Measurements from ENCODE around the gene DCTPP1.
A peak's percentile ranks its signal among the peaks of the same experiment; 100 is the strongest.

The DCTPP1 gene

DNA sequence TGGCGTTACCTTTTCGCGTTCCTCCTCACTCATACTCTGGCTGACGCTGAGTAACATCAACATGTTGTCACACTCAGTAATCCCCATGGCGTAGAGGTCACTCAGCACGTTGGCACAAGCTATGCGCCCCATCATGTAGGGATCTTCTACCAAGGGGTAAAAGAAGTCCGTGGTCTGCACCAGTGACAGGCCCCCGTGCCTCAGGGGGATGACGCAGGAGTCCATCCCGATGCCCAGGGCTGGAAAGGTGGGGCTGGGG, 15.2 kb upstream of the DCTPP1 start:
- no peak; the same call in 1 of the 2 replicates for TF ChIP-seq TAF1 (IDR thresholded peaks at IDR 0.05; ENCODE audit: borderline replicate concordance, low read depth, low read length)
- no peak for TF ChIP-seq POLR2AphosphoS5 (IDR thresholded peaks at IDR 0.05; ENCODE audit: low read depth, low read length)
- no peak for DNase-seq (ENCODE audit: insufficient read length)
- peak; percentile 64 for FAIRE-seq

DNA sequence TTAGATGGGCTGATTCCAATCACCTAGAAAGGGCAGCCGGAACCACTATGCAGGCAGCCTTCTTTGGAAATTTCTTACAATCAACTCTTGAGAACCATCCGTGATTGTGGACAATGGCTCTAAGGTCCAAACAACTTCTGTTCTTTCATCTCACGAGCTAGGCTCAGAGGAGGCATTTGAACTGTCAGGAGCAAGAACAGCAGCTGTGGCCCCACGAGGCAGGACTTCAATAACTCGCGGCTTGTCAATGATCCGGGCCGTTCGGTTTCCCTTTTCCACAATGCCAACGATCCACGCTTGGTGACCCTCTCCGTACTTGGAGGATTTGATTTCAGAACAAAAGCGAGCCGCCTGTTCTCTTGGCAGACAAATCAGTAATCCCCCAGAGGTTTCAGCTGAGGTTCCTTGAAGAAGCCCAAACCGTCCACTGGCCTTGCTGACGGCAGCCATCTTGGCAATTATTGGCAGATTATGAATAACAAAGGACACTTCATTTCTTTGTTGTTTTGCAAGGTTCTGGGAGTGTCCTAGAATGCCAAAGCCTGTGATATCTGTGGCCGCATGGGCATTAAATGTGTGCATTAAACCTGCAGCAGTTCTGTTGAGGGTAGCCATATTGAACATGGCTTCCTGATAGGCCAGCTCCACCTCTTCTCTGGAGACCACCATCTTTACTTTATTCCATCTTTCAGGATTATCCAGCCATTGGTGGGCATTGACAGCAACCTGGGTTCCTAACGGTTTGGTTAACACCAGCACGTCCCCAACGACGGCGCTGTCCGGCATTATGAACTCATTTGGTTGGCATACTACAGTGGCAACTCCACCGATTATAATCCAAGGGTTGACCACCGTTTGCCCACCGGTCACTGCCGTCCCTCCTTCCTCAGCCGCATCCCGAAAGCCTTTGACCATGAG, 14.7 kb upstream of the DCTPP1 start:
- no peak for TF ChIP-seq TAF1 (IDR thresholded peaks at IDR 0.05; ENCODE audit: borderline replicate concordance, low read depth, low read length)
- TF ChIP-seq POLR2AphosphoS5 (IDR thresholded peaks at IDR 0.05; ENCODE audit: low read depth, low read length) = no peak; the same call in 1 of the 2 replicates
- no peak for TF ChIP-seq POLR2A (IDR thresholded peaks at IDR 0.05; ENCODE audit: low read depth, low read length)

DNA sequence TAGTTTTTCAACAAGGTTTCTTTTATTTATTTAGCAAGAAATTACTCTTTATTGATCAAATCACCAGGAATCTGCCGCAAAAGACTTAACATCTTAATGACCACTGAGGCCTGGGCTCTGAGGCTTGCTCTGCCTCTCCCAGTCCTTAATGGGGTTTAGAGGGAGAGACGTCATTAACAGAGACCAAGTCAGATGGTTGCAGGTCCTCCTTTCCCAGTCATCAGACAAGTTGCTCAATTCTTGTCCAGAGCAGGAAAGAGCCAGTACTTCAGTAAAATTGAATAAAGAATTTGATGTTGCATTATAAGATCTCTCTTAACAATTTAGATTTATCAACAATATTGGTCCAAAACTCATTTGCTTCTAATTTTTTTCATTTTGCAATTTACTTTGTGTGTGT, 13.8 kb upstream of the DCTPP1 start:
- DNase-seq (ENCODE audit: insufficient read length) = no peak
- FAIRE-seq = no peak
- TF ChIP-seq TAF1 (IDR thresholded peaks at IDR 0.05; ENCODE audit: borderline replicate concordance, low read depth, low read length) (no peak), POLR2A (IDR thresholded peaks at IDR 0.05; ENCODE audit: low read depth, low read length) (no peak), POLR2AphosphoS5 (IDR thresholded peaks at IDR 0.05; ENCODE audit: low read depth, low read length) (no peak)

More for the DNA sequence above, 14.7 kb upstream of the DCTPP1 start:
- FAIRE-seq = no peak
- no peak for DNase-seq (ENCODE audit: insufficient read length)

DNA sequence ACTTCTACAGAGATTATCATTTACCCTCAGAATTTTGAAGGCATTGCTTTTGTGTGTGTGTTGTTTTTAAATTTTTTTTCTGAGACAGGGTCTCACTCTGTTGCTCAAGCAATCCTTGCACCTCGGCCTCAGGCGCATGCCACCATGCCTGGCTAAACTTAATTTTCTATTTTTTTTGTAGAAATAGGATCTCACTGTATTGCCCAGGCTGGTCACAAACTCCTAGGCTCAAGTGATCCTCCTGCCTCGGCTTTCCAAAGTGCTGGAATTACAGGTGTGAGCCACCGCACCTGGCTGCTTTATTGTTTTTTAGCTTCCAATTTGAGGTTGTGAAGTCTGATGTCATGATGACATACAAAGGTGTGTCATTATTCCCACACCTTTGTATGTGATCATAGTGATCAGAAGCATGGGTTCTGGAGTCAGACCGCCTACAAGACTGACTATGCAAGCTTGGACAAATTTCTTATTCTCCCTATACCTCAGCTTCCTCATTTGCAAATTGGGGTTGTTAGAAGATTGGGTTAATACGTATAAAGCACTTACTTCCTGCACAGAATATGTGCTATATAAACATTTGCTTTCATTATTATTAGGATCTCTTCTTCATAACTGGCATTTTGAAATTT, 10.0 kb upstream of the DCTPP1 start:
- no peak for FAIRE-seq
- no peak for TF ChIP-seq POLR2A (IDR thresholded peaks at IDR 0.05; ENCODE audit: low read depth, low read length)
- TF ChIP-seq TAF1 (IDR thresholded peaks at IDR 0.05; ENCODE audit: borderline replicate concordance, low read depth, low read length) = no peak
- no peak for TF ChIP-seq POLR2AphosphoS5 (IDR thresholded peaks at IDR 0.05; ENCODE audit: low read depth, low read length)
- no peak for DNase-seq (ENCODE audit: insufficient read length)

DNA sequence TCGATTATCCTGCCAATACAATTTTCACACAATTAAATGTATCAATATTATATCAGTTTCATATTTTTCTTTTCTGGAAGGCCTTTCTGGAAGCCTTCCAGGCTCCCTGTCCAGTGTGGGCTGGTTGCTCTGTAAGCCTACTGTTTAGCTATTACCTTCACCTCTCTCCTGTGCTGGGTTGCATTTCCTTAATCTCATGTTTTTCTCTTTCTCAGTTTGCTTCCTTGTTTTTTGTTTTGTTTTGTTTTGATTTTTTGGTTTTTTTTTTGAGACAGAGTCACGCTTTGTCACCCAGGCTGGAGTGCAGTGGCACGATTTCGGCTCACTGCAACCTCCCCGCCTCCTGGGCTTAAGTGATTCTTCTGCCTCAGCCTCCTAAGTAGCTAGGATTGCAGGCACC, 9.0 kb upstream of the DCTPP1 start:
- DNase-seq (ENCODE audit: insufficient read length) (no peak), FAIRE-seq (no peak)
- TF ChIP-seq POLR2AphosphoS5 (IDR thresholded peaks at IDR 0.05; ENCODE audit: low read depth, low read length) = no peak
- TF ChIP-seq TAF1 (IDR thresholded peaks at IDR 0.05; ENCODE audit: borderline replicate concordance, low read depth, low read length) = no peak
- no peak for TF ChIP-seq POLR2A (IDR thresholded peaks at IDR 0.05; ENCODE audit: low read depth, low read length)

DNA sequence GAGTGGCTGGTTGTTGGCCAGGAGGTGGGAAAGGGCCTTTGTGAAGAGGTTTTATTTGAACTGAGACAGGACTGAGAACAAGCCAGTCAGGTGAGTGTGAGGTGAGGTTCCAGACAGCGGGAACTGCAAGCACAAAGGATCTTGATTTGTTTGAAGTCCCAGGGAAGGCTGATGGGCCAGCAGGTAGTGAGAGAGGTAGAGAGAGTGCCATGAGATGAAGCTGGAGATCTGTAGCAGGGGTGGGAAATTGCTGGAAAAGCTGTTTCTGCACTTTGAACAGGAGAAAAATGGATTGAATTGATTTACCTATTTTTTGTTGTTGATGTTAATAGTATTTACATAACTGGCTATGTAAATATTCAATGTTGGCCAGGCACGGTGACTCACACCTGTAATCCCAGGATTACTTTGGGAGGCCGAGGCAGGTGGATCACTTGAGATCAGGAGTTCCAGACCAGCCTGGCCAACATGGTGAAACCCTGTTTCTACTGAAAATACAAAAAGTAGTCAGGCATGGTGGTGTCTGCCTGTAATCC, 7.7 kb upstream of the DCTPP1 start:
- FAIRE-seq (no peak), DNase-seq (ENCODE audit: insufficient read length) (no peak)
- TF ChIP-seq TAF1 (IDR thresholded peaks at IDR 0.05; ENCODE audit: borderline replicate concordance, low read depth, low read length) = no peak

DNA sequence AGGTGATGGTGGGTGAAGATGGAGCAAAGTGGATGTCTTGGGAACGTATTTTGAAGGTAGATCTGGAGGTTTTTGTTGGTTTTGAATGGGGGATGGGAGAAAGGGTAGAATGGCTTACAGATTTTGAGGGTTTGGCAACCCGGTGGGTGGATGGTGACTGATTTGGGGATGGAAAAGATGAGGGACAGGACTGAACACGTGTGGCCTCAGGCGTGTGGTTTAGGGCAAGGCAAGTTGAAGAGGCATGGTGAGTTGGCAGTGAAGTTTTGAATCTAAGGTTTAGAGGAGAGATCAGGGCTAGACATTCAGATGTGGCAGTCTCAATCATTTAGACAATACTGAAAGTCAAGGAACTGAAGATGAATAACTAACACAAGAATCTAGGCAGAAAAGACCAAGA, 5.0 kb upstream of the DCTPP1 start:
- no peak for FAIRE-seq
- TF ChIP-seq TAF1 (IDR thresholded peaks at IDR 0.05; ENCODE audit: borderline replicate concordance, low read depth, low read length) (no peak), POLR2A (IDR thresholded peaks at IDR 0.05; ENCODE audit: low read depth, low read length) (no peak)
- DNase-seq (ENCODE audit: insufficient read length) = no peak

DNA sequence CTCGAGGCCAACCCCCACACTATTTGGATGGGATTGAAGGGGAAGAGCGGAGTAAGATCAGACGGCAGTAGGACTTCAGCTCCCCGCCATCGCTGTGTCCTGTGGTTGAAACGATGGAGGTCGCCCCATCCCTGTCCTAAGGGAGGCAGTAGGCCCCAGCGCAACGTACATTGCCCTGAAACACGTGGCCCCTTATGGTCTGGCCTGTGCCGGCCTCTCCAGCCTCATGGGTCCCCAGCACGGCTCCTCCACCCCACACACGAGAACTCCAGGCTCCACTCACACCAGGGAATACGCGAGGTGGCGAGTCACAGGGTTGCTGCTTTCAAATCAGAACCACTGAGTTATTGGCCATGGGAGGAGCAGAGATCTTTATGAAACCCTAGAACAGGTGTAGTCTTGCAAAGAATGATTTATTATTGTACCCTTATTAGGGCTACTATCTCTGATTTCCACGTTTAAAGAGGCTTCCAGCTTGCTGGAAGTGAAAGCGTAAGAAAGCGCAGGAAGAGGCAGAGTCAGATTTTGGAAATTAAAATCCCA, 669 bp upstream of the DCTPP1 start:
- TF ChIP-seq POLR2AphosphoS5 (IDR thresholded peaks at IDR 0.05; ENCODE audit: low read depth, low read length) = no peak
- 0 out of 2 replicates have a peak, but pooled peaks have one; percentile 10 for TF ChIP-seq POLR2A (IDR thresholded peaks at IDR 0.05; ENCODE audit: low read depth, low read length)
- TF ChIP-seq TAF1 (IDR thresholded peaks at IDR 0.05; ENCODE audit: borderline replicate concordance, low read depth, low read length) = no peak
- FAIRE-seq (no peak), DNase-seq (ENCODE audit: insufficient read length) (no peak)

DNA sequence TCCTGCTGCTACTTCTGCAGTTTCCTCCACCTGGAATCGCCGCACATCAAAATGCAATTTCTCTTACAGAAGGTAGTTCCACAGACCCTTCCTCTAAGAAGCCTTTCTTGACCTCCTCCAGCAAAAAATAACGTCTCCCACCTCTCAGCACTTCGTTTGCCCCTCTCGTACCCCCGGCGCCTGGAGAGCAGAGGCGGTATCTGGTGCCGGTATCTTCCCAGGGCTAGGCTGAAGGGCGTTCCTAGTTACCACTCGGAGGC, 482 bp downstream of the DCTPP1 start:
- DNase-seq (ENCODE audit: insufficient read length) (no peak), FAIRE-seq (no peak)
- no peak for TF ChIP-seq POLR2AphosphoS5 (IDR thresholded peaks at IDR 0.05; ENCODE audit: low read depth, low read length)
- TF ChIP-seq POLR2A (IDR thresholded peaks at IDR 0.05; ENCODE audit: low read depth, low read length) = no peak
- TF ChIP-seq TAF1 (IDR thresholded peaks at IDR 0.05; ENCODE audit: borderline replicate concordance, low read depth, low read length) = no peak

DNA sequence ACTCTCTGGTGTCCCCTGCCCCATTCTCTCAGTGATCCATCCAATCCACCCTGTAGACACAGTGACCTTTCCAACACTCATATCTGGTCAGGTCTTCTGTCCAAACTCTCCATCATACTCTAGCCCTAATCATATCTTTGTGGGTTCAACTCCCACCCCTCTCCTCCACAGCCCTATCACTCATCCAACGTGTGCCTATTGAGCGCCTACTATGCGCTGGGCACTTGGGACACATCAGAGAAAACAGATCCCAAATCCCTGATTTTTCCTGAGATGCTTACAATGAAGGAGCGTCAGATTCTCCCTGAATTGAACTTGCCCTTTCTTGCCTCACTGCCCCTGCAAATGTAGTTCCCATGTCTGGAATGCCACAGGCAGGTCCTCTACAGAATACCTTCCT, 1.8 kb downstream of the DCTPP1 start:
- DNase-seq (ENCODE audit: insufficient read length) = no peak
- TF ChIP-seq POLR2AphosphoS5 (IDR thresholded peaks at IDR 0.05; ENCODE audit: low read depth, low read length) = no peak
- TF ChIP-seq POLR2A (IDR thresholded peaks at IDR 0.05; ENCODE audit: low read depth, low read length) = no peak
- TF ChIP-seq TAF1 (IDR thresholded peaks at IDR 0.05; ENCODE audit: borderline replicate concordance, low read depth, low read length) = no peak
- no peak for FAIRE-seq

DNA sequence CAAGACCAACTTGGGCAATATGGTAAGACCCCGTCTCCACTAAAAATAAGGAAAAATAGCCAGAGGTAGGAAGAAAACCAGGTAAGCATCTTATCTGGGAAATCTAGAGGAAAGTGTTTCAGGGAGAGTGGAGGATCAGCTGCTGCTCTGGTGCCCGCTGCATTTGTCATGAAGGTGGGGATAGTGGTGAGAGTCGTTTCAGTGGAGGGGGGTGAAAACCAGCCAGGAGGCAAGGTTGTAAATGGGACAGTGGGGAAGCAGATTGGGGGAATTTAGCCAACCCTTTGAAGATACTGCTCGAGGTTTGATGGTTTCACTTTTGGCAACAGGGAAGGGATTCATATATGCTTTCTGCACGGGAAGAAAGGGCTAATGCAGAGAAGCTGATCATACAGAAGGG, 8.8 kb downstream of the DCTPP1 start:
- DNase-seq (ENCODE audit: insufficient read length) (no peak), FAIRE-seq (no peak)
- no peak for TF ChIP-seq POLR2A (IDR thresholded peaks at IDR 0.05; ENCODE audit: low read depth, low read length)
- no peak for TF ChIP-seq POLR2AphosphoS5 (IDR thresholded peaks at IDR 0.05; ENCODE audit: low read depth, low read length)
- TF ChIP-seq TAF1 (IDR thresholded peaks at IDR 0.05; ENCODE audit: borderline replicate concordance, low read depth, low read length) = no peak

Data from GM12892 (cell line).